ENCODE results near the gene TMPRSS4.

The TMPRSS4 gene

GRCh38 chr11:118167253-118167652 lies 90.4 kb downstream of the TMPRSS4 start:
- Histone ChIP-seq H3K36me3 (ENCODE audit: control insufficient read depth, insufficient read depth, low read length) (no peaks in the 10 kb centered on the region), H3K27me3 (ENCODE audit: control insufficient read depth, insufficient read depth, low read length) (no peaks in the 10 kb centered on the region), H2AFZ (no peak overlapping the region), H3K4me1 (no peaks in the 10 kb centered on the region), H3K9ac (no peak overlapping the region), H3K79me2 (no peaks in the 10 kb centered on the region), H3K4me3 (ENCODE audit: low read depth, low read length) (no peak overlapping the region), H3K27ac (no peak overlapping the region), H3K9me3 (ENCODE audit: control insufficient read depth, low read length) (no peaks in the 10 kb centered on the region), H3K4me2 (ENCODE audit: low read length) (no peak overlapping the region)
- TF ChIP-seq CTCF (IDR thresholded peaks at IDR 0.05): no peak

- H3K4me1 ChIP-seq: no peaks in the 10 kb centered on the region
- no peaks in the 10 kb centered on the region for H3K36me3 ChIP-seq (ENCODE audit: control insufficient read depth, insufficient read depth, low read length)
- no peak for TF ChIP-seq CTCF (IDR thresholded peaks at IDR 0.05)
These were observed 91.0 kb downstream of the TMPRSS4 start for GRCh38 chr11:118167906-118168305.

GRCh38 chr11:118168316-118168715 lies 91.4 kb downstream of the TMPRSS4 start:
- Histone ChIP-seq H3K4me1 (no peaks in the 10 kb centered on the region), H3K9ac (no peak overlapping the region), H3K9me3 (ENCODE audit: control insufficient read depth, low read length) (no peaks in the 10 kb centered on the region), H3K36me3 (ENCODE audit: control insufficient read depth, insufficient read depth, low read length) (no peaks in the 10 kb centered on the region), H3K27ac (no peak overlapping the region), H3K4me2 (ENCODE audit: low read length) (no peak overlapping the region), H3K27me3 (ENCODE audit: control insufficient read depth, insufficient read depth, low read length) (no peaks in the 10 kb centered on the region), H3K4me3 (ENCODE audit: low read depth, low read length) (no peak overlapping the region), H2AFZ (no peak overlapping the region), H3K79me2 (no peaks in the 10 kb centered on the region)
- no peak for TF ChIP-seq CTCF (IDR thresholded peaks at IDR 0.05)

More at GRCh38 chr11:118167906-118168305, 91.0 kb downstream of the TMPRSS4 start:
- H2AFZ ChIP-seq: no peak overlapping the region
- H3K27me3 ChIP-seq (ENCODE audit: control insufficient read depth, insufficient read depth, low read length): no peaks in the 10 kb centered on the region
- H3K9me3 ChIP-seq (ENCODE audit: control insufficient read depth, low read length): no peaks in the 10 kb centered on the region
- no peak overlapping the region for H3K4me3 ChIP-seq (ENCODE audit: low read depth, low read length)
- no peaks in the 10 kb centered on the region for H3K79me2 ChIP-seq
- no peak overlapping the region for H3K27ac ChIP-seq
- no peak overlapping the region for H3K9ac ChIP-seq
- no peak overlapping the region for H3K4me2 ChIP-seq (ENCODE audit: low read length)

- H3K9ac ChIP-seq: no peak overlapping the region
- no peaks in the 10 kb centered on the region for H3K9me3 ChIP-seq (ENCODE audit: control insufficient read depth, low read length)
- H3K27ac ChIP-seq: no peak overlapping the region
- H3K79me2 ChIP-seq: no peaks in the 10 kb centered on the region
- no peak overlapping the region for H3K4me3 ChIP-seq (ENCODE audit: low read depth, low read length)
- H3K4me1 ChIP-seq: no peaks in the 10 kb centered on the region
- H2AFZ ChIP-seq: no peak overlapping the region
- no peak overlapping the region for H3K4me2 ChIP-seq (ENCODE audit: low read length)
- no peaks in the 10 kb centered on the region for H3K36me3 ChIP-seq (ENCODE audit: control insufficient read depth, insufficient read depth, low read length)
- H3K27me3 ChIP-seq (ENCODE audit: control insufficient read depth, insufficient read depth, low read length): no peaks in the 10 kb centered on the region
- TF ChIP-seq CTCF (IDR thresholded peaks at IDR 0.05): no peak
These were observed 91.9 kb downstream of the TMPRSS4 start for GRCh38 chr11:118168751-118169150.

- TF ChIP-seq CTCF (IDR thresholded peaks at IDR 0.05): no peak
- no peaks in the 10 kb centered on the region for H3K36me3 ChIP-seq (ENCODE audit: control insufficient read depth, insufficient read depth, low read length)
- no peaks in the 10 kb centered on the region for H3K79me2 ChIP-seq
- H3K27ac ChIP-seq: no peak overlapping the region
- no peaks in the 10 kb centered on the region for H3K27me3 ChIP-seq (ENCODE audit: control insufficient read depth, insufficient read depth, low read length)
- H3K4me3 ChIP-seq (ENCODE audit: low read depth, low read length): no peak overlapping the region
- H3K4me2 ChIP-seq (ENCODE audit: low read length): no peak overlapping the region
- no peak overlapping the region for H2AFZ ChIP-seq
- H3K4me1 ChIP-seq: no peaks in the 10 kb centered on the region
- H3K9me3 ChIP-seq (ENCODE audit: control insufficient read depth, low read length): no peaks in the 10 kb centered on the region
- no peak overlapping the region for H3K9ac ChIP-seq
These were observed 92.6 kb downstream of the TMPRSS4 start for GRCh38 chr11:118169300-118170140.

Measured in parathyroid adenoma (tissue), 2 donors.